ENCODE data around the gene ZNF814.

DNA sequence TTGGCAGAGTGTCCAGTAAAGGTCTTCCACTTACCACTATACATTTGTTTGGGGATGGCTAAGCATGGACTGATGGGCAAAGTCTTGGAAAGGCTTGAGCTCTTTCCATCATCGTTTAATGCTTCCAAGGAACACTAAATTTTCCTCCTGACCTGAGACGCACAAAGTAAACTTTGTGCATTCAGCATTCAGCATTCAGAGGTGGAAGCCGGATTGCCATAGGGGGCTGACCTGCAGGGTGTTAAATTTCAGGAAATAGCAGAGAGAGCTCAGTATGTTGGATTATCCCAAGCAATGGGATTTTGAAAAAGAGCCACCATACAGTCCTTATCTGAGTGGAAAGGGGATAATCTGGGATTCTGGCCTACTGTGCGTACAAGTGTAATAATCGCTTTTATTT is 88.1 kb downstream of the ZNF814 start:
- no peak for TF ChIP-seq ZNF462 (CRISPR knock-in tag; IDR thresholded peaks at IDR 0.05)
- no peak for TF ChIP-seq CTCF (conservative IDR thresholded peaks at IDR 0.05; ENCODE audit: low read depth in 2 of 2)
- no peak for TF ChIP-seq EZH2phosphoT487 (IDR thresholded peaks at IDR 0.05; ENCODE audit: unreplicated experiment)
- no peak for TF ChIP-seq POLR2AphosphoS5 (IDR thresholded peaks at IDR 0.05; ENCODE audit: low read depth)
- TF ChIP-seq, protein P1, sequence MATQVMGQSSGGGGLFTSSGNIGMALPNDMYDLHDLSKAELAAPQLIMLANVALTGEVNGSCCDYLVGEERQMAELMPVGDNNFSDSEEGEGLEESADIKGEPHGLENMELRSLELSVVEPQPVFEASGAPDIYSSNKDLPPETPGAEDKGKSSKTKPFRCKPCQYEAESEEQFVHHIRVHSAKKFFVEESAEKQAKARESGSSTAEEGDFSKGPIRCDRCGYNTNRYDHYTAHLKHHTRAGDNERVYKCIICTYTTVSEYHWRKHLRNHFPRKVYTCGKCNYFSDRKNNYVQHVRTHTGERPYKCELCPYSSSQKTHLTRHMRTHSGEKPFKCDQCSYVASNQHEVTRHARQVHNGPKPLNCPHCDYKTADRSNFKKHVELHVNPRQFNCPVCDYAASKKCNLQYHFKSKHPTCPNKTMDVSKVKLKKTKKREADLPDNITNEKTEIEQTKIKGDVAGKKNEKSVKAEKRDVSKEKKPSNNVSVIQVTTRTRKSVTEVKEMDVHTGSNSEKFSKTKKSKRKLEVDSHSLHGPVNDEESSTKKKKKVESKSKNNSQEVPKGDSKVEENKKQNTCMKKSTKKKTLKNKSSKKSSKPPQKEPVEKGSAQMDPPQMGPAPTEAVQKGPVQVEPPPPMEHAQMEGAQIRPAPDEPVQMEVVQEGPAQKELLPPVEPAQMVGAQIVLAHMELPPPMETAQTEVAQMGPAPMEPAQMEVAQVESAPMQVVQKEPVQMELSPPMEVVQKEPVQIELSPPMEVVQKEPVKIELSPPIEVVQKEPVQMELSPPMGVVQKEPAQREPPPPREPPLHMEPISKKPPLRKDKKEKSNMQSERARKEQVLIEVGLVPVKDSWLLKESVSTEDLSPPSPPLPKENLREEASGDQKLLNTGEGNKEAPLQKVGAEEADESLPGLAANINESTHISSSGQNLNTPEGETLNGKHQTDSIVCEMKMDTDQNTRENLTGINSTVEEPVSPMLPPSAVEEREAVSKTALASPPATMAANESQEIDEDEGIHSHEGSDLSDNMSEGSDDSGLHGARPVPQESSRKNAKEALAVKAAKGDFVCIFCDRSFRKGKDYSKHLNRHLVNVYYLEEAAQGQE (IDR thresholded peaks at IDR 0.05; ENCODE audit: unreplicated experiment) = no peak
- TF ChIP-seq JUNB (IDR thresholded peaks at IDR 0.05; ENCODE audit: unreplicated experiment) = no peak
- TF ChIP-seq EZH2 (IDR thresholded peaks at IDR 0.05; ENCODE audit: low read depth, unreplicated experiment) = no peak
- no peak for TF ChIP-seq CREB1 (CRISPR knock-in tag; IDR thresholded peaks at IDR 0.05; ENCODE audit: low read depth)
- no peak for TF ChIP-seq ETS1 (IDR thresholded peaks at IDR 0.05)
- TF ChIP-seq ZNF114 (CRISPR knock-in tag; IDR thresholded peaks at IDR 0.05) = no peak
- TF ChIP-seq ZNF331 (CRISPR knock-in tag; IDR thresholded peaks at IDR 0.05; ENCODE audit: low read depth) = no peak
- no peak for TF ChIP-seq NANOG (IDR thresholded peaks at IDR 0.05; ENCODE audit: borderline replicate concordance)
- no peak for TF ChIP-seq STAT1 (IDR thresholded peaks at IDR 0.05; ENCODE audit: unreplicated experiment)
